T-helper 1 cell (primary cell): ENCODE data around the gene SLC12A8.

Experiments
- DNase-seq, 5 donors: peaks; one replicate each; pipeline ENCODE4 v3.0.0-alpha.2; 2012 to 2020
- total RNA-seq, 4 donors: gene quantifications; one replicate each; lab custom pipeline; 2026; lab: John Stamatoyannopoulos, UW

Gene SLC12A8
- total RNA-seq: 0.15 to 1.3 (median 0.29) reads per million in 4 donors

GRCh38 chr3:125212509-125213363 lies at the start of gene SLC12A8:
TSS of gene SLC12A8 (minus strand) at chr3:125212748. CDS start at chr3:125211349, 1,399 bp downstream.
- DNase-seq: no peak

GRCh38 chr3:125262161-125262560 lies 49.6 kb upstream of the SLC12A8 start:
- DNase-seq: no peak

- no peak for DNase-seq
These were observed 48.5 kb upstream of the SLC12A8 start for GRCh38 chr3:125261031-125261430.

- DNase-seq: no peak
These were observed 47.6 kb upstream of the SLC12A8 start for GRCh38 chr3:125260158-125260557.

GRCh38 chr3:125257536-125257935 lies 45.0 kb upstream of the SLC12A8 start:
- no peak for DNase-seq

GRCh38 chr3:125256675-125257074 lies 44.1 kb upstream of the SLC12A8 start:
- no peak for DNase-seq

- DNase-seq: no peak
These were observed 38.4 kb upstream of the SLC12A8 start for GRCh38 chr3:125250973-125251372.

- no peak for DNase-seq
These were observed 33.7 kb upstream of the SLC12A8 start for GRCh38 chr3:125246237-125246636.

GRCh38 chr3:125245521-125245920 lies 33.0 kb upstream of the SLC12A8 start:
- DNase-seq: no peak

- DNase-seq: no peak
These were observed 27.9 kb upstream of the SLC12A8 start for GRCh38 chr3:125240496-125240895.

- no peak for DNase-seq
These were observed 26.7 kb upstream of the SLC12A8 start for GRCh38 chr3:125239266-125239665.

GRCh38 chr3:125238759-125239158 lies 26.2 kb upstream of the SLC12A8 start:
- no peak for DNase-seq

- no peak for DNase-seq
These were observed 23.9 kb upstream of the SLC12A8 start for GRCh38 chr3:125236331-125236903.

- no peak for DNase-seq
These were observed 22.3 kb upstream of the SLC12A8 start for GRCh38 chr3:125234831-125235230.

- no peak for DNase-seq
These were observed 19.9 kb upstream of the SLC12A8 start for GRCh38 chr3:125232401-125232800.

- DNase-seq: peak in 1 of 5 donors; percentile 24
These were observed 19.3 kb upstream of the SLC12A8 start for GRCh38 chr3:125231895-125232294.

- no peak for DNase-seq
These were observed 17.2 kb upstream of the SLC12A8 start for GRCh38 chr3:125229707-125230106.

- no peak for DNase-seq
These were observed 16.6 kb upstream of the SLC12A8 start for GRCh38 chr3:125229168-125229567.

- no peak for DNase-seq
These were observed 9.3 kb upstream of the SLC12A8 start for GRCh38 chr3:125221831-125222230.

- no peak for DNase-seq
These were observed 8.3 kb upstream of the SLC12A8 start for GRCh38 chr3:125220727-125221429.

GRCh38 chr3:125220183-125220582 lies 7.6 kb upstream of the SLC12A8 start:
- no peak for DNase-seq

GRCh38 chr3:125219261-125219701 lies 6.7 kb upstream of the SLC12A8 start:
- DNase-seq: no peak

GRCh38 chr3:125214738-125215137 lies 2.2 kb upstream of the SLC12A8 start:
- DNase-seq: peak in 1 of 5 donors; percentile 47
